Fibroblast of the conjunctiva (primary cell): ENCODE data around the gene MAN2A2.
"Not testable (repeated sequence)": the region's sequence is repeated elsewhere in the genome, so short reads cannot be mapped to it uniquely, and the experiment has no call there.

Experiments
- DNase-seq: peaks from one replicate; pipeline ENCODE4 v3.0.0-alpha.2; 2010; ENCODE audit warnings: low read depth

Gene MAN2A2

GRCh38 chr15:90883976-90884718, 19.0 kb upstream of the MAN2A2 start, which contains the start of gene FES:
FES (plus strand) TSS chr15:90884504; CDS start chr15:90885046, 542 bp downstream.
- DNase-seq = no peak

DNA sequence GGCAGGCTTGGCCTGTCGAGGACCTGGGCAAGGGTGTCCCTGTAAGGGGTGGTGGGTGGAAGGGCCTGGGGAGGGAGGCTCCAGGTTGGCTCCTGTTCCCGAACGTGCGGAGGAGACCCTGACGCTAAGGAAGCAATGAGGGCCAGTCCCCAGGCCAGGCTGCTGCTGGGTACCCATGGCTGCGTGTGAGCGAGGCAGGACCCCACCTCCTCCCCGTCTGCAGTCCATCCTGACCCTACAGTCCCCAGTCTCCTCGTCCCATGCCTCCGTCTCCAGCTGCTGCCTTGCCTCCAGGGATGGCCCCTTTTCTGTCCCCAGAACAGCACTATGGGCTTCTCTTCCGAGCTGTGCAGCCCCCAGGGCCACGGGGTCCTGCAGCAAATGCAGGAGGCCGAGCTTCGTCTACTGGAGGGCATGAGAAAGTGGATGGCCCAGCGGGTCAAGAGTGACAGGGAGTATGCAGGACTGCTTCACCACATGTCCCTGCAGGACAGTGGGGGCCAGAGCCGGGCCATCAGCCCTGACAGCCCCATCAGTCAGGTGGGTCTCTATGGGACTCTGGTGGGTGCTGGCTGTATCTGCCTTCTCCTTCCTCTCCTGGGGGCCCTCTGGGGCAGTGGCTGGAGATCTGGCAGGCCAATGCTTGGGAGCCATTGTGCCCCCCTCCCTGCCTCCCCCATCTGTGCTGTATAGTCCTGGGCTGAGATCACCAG, 18.2 kb upstream of the MAN2A2 start:
- no peak for DNase-seq

DNA sequence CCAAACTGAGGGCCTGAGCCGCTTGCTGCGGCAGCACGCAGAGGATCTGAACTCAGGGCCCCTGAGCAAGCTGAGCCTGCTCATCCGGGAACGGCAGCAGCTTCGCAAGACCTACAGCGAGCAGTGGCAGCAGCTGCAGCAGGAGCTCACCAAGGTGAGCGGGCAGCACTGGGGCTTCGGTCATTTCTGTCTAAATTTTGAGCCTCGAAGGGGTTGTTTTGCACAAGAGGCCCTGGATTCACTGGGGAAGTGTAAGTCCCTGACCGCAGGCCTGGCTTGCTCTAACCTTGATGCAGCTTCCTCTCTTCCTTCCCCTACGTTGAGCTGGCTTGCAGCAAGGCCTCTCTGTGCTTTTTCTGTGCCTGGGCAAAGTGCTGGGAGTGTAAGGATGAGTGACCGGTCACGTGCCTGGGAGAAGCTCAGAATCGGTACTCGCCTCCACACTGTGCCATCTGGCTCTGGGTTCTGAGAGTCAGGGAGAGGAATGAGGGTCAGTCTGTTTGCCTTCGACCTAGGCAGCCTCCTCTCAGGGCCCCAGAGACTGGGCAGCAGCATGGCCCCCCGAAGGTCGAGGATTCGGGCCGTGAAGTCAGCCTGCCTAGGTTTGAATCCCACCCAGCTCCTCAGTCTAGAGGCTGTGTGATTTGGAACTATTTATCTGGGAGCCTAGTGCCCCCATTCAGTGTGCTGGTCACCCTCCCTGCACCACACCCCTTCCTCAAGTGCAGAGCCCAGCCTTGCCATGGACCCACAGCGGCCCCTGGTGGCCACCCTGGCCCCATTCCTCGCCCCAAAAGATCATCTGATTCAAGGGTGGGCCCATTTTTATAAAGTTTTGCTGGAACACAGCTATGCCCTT, 17.4 kb upstream of the MAN2A2 start:
- peak; percentile 53 for DNase-seq

DNA sequence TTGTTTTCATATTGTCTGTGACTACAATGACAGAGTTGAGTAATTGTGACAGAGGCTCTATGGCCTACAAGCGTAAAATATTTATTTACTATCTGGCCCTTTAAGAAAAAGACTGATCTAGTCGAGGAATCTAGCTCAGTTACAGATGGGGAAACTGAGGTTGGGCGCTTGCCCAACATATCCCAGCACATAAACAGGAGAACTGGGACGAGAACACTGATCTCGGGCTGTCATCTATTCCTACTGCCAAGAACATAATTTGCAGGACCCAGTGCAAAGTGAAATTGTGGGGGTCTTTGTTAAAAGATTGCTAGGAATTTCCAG, 16.8 kb upstream of the MAN2A2 start:
- no peak for DNase-seq

DNA sequence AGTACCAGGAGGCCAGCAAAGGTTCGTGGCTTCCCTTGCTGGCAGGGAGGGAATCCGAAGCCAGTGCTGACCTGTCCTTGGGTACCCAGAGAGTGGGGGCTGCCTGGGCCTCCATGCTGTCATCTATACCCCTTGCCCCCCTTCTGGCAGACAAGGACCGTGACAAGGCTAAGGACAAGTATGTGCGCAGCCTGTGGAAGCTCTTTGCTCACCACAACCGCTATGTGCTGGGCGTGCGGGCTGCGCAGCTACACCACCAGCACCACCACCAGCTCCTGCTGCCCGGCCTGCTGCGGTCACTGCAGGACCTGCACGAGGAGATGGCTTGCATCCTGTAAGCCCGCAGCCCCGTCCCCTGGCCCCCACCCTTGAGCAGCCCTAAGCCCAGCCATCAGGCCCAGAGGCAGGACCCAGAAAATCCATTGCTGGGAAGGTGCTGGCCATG, 16.0 kb upstream of the MAN2A2 start:
- DNase-seq = no peak

DNA sequence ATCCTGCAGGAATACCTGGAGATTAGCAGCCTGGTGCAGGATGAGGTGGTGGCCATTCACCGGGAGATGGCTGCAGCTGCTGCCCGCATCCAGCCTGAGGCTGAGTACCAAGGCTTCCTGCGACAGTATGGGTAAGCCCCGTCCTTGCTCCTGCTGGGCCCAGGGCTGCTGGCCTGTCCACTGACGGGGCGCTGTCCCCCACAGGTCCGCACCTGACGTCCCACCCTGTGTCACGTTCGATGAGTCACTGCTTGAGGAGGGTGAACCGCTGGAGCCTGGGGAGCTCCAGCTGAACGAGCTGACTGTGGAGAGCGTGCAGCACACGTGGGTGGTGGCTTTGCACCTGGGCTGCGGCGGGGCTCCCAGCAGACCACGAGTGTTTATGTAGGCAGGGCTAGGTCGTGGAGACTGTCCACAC, 13.8 kb upstream of the MAN2A2 start:
- DNase-seq = no peak

- no peak for DNase-seq
Observed at GRCh38 chr15:90889736-90890456, 13.2 kb upstream of the MAN2A2 start.

DNA sequence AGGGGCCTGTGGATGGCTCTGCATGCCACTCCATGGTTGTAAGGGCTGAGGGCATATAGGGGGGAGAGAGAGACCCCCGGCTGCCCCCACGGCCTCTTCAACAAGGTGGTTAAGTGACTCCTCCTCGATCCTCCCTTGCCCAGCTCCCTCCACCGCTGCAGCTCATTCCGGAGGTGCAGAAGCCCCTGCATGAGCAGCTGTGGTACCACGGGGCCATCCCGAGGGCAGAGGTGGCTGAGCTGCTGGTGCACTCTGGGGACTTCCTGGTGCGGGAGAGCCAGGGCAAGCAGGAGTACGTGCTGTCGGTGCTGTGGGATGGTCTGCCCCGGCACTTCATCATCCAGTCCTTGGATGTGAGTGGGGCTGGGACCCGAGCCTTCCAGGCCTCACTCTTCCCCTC, 12.3 kb upstream of the MAN2A2 start:
- DNase-seq = no peak

DNA sequence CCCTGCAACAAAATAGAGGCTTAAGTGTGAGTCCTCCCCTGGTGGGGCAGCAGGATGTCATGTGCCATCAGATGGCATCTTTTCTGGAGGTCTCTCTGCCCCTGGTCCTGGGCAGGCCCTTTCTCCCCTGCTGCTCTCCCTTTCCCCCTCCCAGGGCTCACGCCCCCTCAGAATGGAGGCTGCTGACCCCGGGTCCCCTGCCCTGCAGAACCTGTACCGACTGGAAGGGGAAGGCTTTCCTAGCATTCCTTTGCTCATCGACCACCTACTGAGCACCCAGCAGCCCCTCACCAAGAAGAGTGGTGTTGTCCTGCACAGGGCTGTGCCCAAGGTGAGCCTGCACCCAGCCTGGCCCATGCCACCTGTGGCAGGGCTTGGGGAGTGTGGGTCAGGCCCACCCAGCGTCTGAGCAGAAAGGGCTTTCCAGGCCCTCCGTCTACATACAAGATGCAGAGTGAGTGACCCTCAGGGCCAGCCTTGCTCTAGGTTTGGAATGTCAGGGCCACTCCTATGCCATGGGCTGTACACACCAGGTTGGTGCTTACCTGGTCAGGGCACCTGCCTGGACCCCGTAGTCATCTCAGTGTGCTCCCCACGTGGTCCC, 11.7 kb upstream of the MAN2A2 start:
- no peak for DNase-seq

DNA sequence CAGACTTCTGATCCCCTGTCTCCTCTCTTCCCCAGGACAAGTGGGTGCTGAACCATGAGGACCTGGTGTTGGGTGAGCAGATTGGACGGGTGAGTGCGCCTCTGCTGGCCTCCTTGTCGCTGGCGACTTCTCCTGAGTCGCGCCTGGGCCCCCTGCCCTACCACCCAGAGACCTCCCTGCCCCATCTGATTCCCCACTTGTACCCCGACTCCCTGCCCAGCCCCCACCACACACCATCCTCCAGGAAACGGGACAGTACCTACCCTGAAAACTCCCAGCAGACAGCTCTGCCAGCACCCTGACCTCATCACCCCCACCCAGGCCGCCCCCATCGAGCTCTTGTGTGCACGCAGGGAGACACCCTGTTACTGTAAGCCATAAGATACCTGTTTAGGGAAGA, 11.1 kb upstream of the MAN2A2 start:
- DNase-seq = no peak

- DNase-seq = no peak
Observed at GRCh38 chr15:90892498-90893174, 10.5 kb upstream of the MAN2A2 start.

GRCh38 chr15:90893175-90894090, 9.7 kb upstream of the MAN2A2 start:
- DNase-seq = no peak

GRCh38 chr15:90895571-90896117, 7.5 kb upstream of the MAN2A2 start:
- DNase-seq = no peak

- DNase-seq = not testable (repeated sequence)
Observed at GRCh38 chr15:90897131-90897655, 5.9 kb upstream of the MAN2A2 start.

DNA sequence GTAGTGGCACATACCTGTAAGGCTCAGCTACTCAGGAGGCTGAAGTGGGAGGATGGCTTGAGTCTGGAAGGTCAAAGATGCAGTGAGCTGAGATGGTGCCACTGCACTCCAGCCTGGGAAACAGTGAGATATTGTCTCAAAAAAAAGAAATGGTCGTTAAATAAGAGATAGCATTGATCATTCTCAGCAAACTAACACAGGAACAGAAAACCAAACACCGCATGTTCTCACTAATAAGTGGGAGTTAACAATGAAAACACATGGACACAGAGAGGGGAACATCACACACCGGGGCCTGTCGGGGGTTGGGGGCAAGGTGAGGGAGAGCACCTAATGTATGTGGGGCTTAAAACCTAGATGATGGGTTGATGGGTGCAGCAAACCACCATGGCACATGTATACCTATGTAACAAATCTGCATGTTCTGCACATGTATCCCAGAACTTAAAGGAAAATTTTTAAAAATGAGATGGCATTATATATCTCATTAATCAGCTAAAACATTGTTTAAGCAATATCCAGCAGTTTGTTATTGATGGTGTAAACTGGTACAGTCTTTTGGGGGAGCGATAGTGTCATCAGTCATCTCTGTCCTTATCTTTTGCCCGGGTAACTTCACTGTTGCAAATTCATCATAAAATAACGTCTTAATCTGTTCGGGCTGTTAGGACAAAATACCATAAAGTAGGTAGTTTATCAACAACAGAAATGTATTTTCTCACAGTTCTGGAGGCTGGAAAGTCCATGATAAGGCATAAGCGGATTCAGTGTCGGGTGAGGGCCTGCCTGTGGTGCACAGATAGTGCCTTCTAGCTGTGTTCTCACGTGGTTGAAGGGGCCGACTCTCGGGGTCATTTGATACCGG, 1.7 kb upstream of the MAN2A2 start:
- no peak for DNase-seq

DNA sequence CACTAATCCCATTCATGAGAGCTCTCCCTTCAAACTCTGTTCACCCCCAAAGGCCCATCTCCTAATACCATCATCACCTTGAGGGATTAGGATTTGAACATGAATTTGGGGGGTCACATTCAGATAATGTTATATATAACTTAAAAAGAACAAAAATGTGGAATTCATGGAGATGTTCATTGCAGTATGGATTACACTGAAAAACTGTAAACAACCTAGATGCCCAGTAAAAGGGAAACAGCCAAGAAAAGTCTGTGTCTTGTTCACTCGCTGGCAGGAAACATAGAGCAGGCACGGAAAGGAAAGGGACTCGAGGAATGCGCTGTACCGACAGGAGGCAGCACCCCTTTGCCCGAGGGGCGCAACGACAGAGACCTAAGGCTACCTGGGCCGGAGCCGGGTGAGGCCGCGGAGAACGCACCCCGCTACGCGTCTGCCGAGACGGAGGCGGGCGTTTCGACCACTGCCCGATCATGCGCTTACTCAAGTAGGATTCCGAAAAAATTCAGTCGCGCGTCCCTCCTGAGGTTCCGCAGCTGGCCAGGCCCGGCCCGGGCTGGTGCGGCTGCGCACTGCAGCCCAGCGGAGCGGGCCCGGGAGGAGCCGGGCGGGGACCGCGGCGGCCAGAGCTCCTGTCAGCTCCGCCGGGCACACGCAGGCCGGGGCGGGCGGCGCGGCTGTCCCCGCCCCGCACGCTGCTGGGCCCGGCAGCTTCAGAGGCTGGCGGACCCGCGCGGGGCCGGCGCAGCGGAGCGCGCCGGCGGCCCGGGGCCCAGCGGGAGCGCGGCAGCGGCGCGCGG, 862 bp upstream of the MAN2A2 start:
- peak; percentile 41 for DNase-seq

DNA sequence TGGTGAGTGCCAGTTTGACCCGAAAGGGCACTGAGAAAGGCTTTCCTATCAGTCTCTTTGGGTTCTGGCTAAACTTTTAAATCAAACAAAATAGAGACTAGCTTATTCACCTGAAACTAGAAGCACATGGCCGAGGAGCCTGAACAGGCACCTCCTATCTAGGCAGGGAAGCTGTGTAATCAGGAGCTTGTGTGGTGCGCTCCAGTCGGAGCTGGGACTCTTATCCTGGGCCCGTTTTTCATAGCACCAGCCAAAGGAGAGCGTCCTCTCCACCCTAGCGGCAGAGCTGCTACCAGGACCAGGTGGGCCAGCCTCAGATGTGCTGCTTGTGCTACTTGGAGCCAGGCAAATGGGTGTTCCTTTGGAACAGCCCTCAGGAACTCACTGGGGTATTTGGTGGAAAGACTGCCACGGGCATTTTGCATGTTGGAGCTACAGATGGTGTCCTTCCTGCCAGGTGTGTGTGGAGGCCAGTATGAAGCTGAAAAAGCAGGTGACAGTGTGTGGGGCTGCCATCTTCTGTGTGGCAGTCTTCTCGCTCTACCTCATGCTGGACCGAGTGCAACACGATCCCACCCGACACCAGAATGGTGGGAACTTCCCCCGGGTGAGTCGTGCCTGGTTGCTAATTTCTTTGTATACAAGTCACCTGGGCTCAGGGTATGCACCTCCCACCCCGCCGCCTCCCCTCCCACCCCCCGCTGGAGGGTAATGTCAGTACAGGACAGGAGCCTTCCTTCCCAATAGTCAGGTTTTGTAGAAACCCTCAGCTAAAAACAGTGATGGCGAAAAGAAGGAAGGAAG, 833 bp downstream of the MAN2A2 start:
- DNase-seq = no peak
